ENCODE data around the gene TTC27. TPM values are rescaled to one million over a fixed set of nuclear protein-coding genes. Genes with fewer than 3 reads are reported as not detected.

The TTC27 gene
- polyA plus RNA-seq, 1 donor: 14.2 TPM

GRCh38 chr2:32801741-32802140, 173.9 kb downstream of the TTC27 start:
- 100% methylated on average over 3 of the region's 3 CpGs for WGBS (ENCODE audit: insufficient coverage, low lambda C conversion rate)
- Histone ChIP-seq H3K4me3 (ENCODE audit: low read length) (no peak overlapping the region), H3K4me1 (ENCODE audit: control insufficient read depth, insufficient read depth, low read length) (peaks cover 4% of the 10 kb centered on the region), H3K27me3 (ENCODE audit: control insufficient read depth, insufficient read depth, low read length) (no peaks in the 10 kb centered on the region), H3K27ac (ENCODE audit: low read length) (no peak overlapping the region), H3K36me3 (ENCODE audit: control insufficient read depth, insufficient read depth, low read length) (no peaks in the 10 kb centered on the region), H3K9me3 (ENCODE audit: control insufficient read depth, low read depth, low read length) (no peaks in the 10 kb centered on the region)
- DNase-seq: no peak

- H3K9me3 ChIP-seq (ENCODE audit: control insufficient read depth, low read depth, low read length): no peaks in the 10 kb centered on the region
These were observed 175.0 kb downstream of the TTC27 start for GRCh38 chr2:32802877-32803276.

GRCh38 chr2:32804205-32804604, 176.4 kb downstream of the TTC27 start:
- Histone ChIP-seq H3K27me3 (ENCODE audit: control insufficient read depth, insufficient read depth, low read length) (no peaks in the 10 kb centered on the region), H3K9me3 (ENCODE audit: control insufficient read depth, low read depth, low read length) (no peaks in the 10 kb centered on the region), H3K4me3 (ENCODE audit: low read length) (no peak overlapping the region), H3K36me3 (ENCODE audit: control insufficient read depth, insufficient read depth, low read length) (no peaks in the 10 kb centered on the region), H3K4me1 (ENCODE audit: control insufficient read depth, insufficient read depth, low read length) (peaks cover 4% of the 10 kb centered on the region), H3K27ac (ENCODE audit: low read length) (no peak overlapping the region)
- WGBS (ENCODE audit: insufficient coverage, low lambda C conversion rate): 20% methylated on average over 2 of the region's 2 CpGs
- no peak for DNase-seq

More at GRCh38 chr2:32802877-32803276, 175.0 kb downstream of the TTC27 start:
- H3K4me3 ChIP-seq (ENCODE audit: low read length): no peak overlapping the region
- no peak for DNase-seq
- H3K27ac ChIP-seq (ENCODE audit: low read length): no peak overlapping the region
- no peaks in the 10 kb centered on the region for H3K27me3 ChIP-seq (ENCODE audit: control insufficient read depth, insufficient read depth, low read length)
- H3K4me1 ChIP-seq (ENCODE audit: control insufficient read depth, insufficient read depth, low read length): peaks cover 4% of the 10 kb centered on the region
- H3K36me3 ChIP-seq (ENCODE audit: control insufficient read depth, insufficient read depth, low read length): no peaks in the 10 kb centered on the region
- 100% methylated on average over 1 of the region's 4 CpGs for WGBS (ENCODE audit: insufficient coverage, low lambda C conversion rate)

GRCh38 chr2:32805104-32806095, 177.6 kb downstream of the TTC27 start:
- DNase-seq: peak; percentile 55 to 80
- Histone ChIP-seq H3K27me3 (ENCODE audit: control insufficient read depth, insufficient read depth, low read length) (no peaks in the 10 kb centered on the region), H3K9me3 (ENCODE audit: control insufficient read depth, low read depth, low read length) (no peaks in the 10 kb centered on the region), H3K36me3 (ENCODE audit: control insufficient read depth, insufficient read depth, low read length) (no peaks in the 10 kb centered on the region), H3K27ac (ENCODE audit: low read length) (peak overlapping the region; percentile 51), H3K4me3 (ENCODE audit: low read length) (no peak overlapping the region), H3K4me1 (ENCODE audit: control insufficient read depth, insufficient read depth, low read length) (peaks cover 4% of the 10 kb centered on the region)
- no CpG with 5 or more reads among the region's 4 CpGs for WGBS (ENCODE audit: insufficient coverage, low lambda C conversion rate)

GRCh38 chr2:32806857-32807256, 179.0 kb downstream of the TTC27 start:
- no peaks in the 10 kb centered on the region for H3K9me3 ChIP-seq (ENCODE audit: control insufficient read depth, low read depth, low read length)
- no peak for DNase-seq
- H3K36me3 ChIP-seq (ENCODE audit: control insufficient read depth, insufficient read depth, low read length): no peaks in the 10 kb centered on the region
- 56% methylated on average over 1 of the region's 1 CpG for WGBS (ENCODE audit: insufficient coverage, low lambda C conversion rate)
- no peak overlapping the region for H3K27ac ChIP-seq (ENCODE audit: low read length)
- peaks cover 7% of the 10 kb centered on the region for H3K4me1 ChIP-seq (ENCODE audit: control insufficient read depth, insufficient read depth, low read length)
- no peaks in the 10 kb centered on the region for H3K27me3 ChIP-seq (ENCODE audit: control insufficient read depth, insufficient read depth, low read length)
- no peak overlapping the region for H3K4me3 ChIP-seq (ENCODE audit: low read length)

GRCh38 chr2:32807662-32808061, 179.8 kb downstream of the TTC27 start:
- H3K27ac ChIP-seq (ENCODE audit: low read length): no peak overlapping the region
- no peaks in the 10 kb centered on the region for H3K36me3 ChIP-seq (ENCODE audit: control insufficient read depth, insufficient read depth, low read length)
- H3K4me1 ChIP-seq (ENCODE audit: control insufficient read depth, insufficient read depth, low read length): peaks cover 13% of the 10 kb centered on the region
- no peaks in the 10 kb centered on the region for H3K27me3 ChIP-seq (ENCODE audit: control insufficient read depth, insufficient read depth, low read length)
- DNase-seq: no peak
- no peak overlapping the region for H3K4me3 ChIP-seq (ENCODE audit: low read length)
- WGBS (ENCODE audit: insufficient coverage, low lambda C conversion rate): 100% methylated on average over 1 of the region's 5 CpGs
- H3K9me3 ChIP-seq (ENCODE audit: control insufficient read depth, low read depth, low read length): no peaks in the 10 kb centered on the region

GRCh38 chr2:32810909-32811495, 183.2 kb downstream of the TTC27 start:
- Histone ChIP-seq H3K27me3 (ENCODE audit: control insufficient read depth, insufficient read depth, low read length) (no peaks in the 10 kb centered on the region), H3K4me3 (ENCODE audit: low read length) (no peak overlapping the region), H3K4me1 (ENCODE audit: control insufficient read depth, insufficient read depth, low read length) (peaks cover 9% of the 10 kb centered on the region), H3K36me3 (ENCODE audit: control insufficient read depth, insufficient read depth, low read length) (no peaks in the 10 kb centered on the region), H3K9me3 (ENCODE audit: control insufficient read depth, low read depth, low read length) (no peaks in the 10 kb centered on the region), H3K27ac (ENCODE audit: low read length) (no peak overlapping the region)
- DNase-seq: peak in 1 of 2 donors; percentile 22
- WGBS (ENCODE audit: insufficient coverage, low lambda C conversion rate): 25% methylated on average over 2 of the region's 4 CpGs

- Histone ChIP-seq H3K27ac (ENCODE audit: low read length) (no peak overlapping the region), H3K27me3 (ENCODE audit: control insufficient read depth, insufficient read depth, low read length) (no peaks in the 10 kb centered on the region), H3K9me3 (ENCODE audit: control insufficient read depth, low read depth, low read length) (no peaks in the 10 kb centered on the region), H3K4me3 (ENCODE audit: low read length) (no peak overlapping the region), H3K36me3 (ENCODE audit: control insufficient read depth, insufficient read depth, low read length) (no peaks in the 10 kb centered on the region), H3K4me1 (ENCODE audit: control insufficient read depth, insufficient read depth, low read length) (peaks cover 9% of the 10 kb centered on the region)
- DNase-seq: no peak
- 0% methylated on average over 1 of the region's 5 CpGs for WGBS (ENCODE audit: insufficient coverage, low lambda C conversion rate)
These were observed 183.8 kb downstream of the TTC27 start for GRCh38 chr2:32811696-32812095.

GRCh38 chr2:32812316-32812715, 184.5 kb downstream of the TTC27 start:
- H3K27me3 ChIP-seq (ENCODE audit: control insufficient read depth, insufficient read depth, low read length): no peaks in the 10 kb centered on the region
- no peak overlapping the region for H3K4me3 ChIP-seq (ENCODE audit: low read length)
- no peaks in the 10 kb centered on the region for H3K9me3 ChIP-seq (ENCODE audit: control insufficient read depth, low read depth, low read length)
- H3K36me3 ChIP-seq (ENCODE audit: control insufficient read depth, insufficient read depth, low read length): no peaks in the 10 kb centered on the region
- DNase-seq: no peak
- no CpG with 5 or more reads among the region's 3 CpGs for WGBS (ENCODE audit: insufficient coverage, low lambda C conversion rate)
- H3K27ac ChIP-seq (ENCODE audit: low read length): no peak overlapping the region
- peaks cover 9% of the 10 kb centered on the region for H3K4me1 ChIP-seq (ENCODE audit: control insufficient read depth, insufficient read depth, low read length)

GRCh38 chr2:32820088-32820487, 192.2 kb downstream of the TTC27 start:
- Histone ChIP-seq H3K27ac (ENCODE audit: low read length) (no peak overlapping the region), H3K4me1 (ENCODE audit: control insufficient read depth, insufficient read depth, low read length) (no peaks in the 10 kb centered on the region), H3K4me3 (ENCODE audit: low read length) (no peak overlapping the region), H3K27me3 (ENCODE audit: control insufficient read depth, insufficient read depth, low read length) (no peaks in the 10 kb centered on the region), H3K9me3 (ENCODE audit: control insufficient read depth, low read depth, low read length) (no peaks in the 10 kb centered on the region), H3K36me3 (ENCODE audit: control insufficient read depth, insufficient read depth, low read length) (no peaks in the 10 kb centered on the region)
- 89% methylated on average over 1 of the region's 3 CpGs for WGBS (ENCODE audit: insufficient coverage, low lambda C conversion rate)
- DNase-seq: no peak

All from large intestine (tissue), 3 donors.